Measurements from ENCODE around the gene WFDC9.

WFDC9 gene

GRCh38 chr20:45631184-45631583 lies at the start of gene WFDC9:
TSS of gene WFDC9 (minus strand) at chr20:45631284. CDS start at chr20:45610181, 21,103 bp downstream.
- no peaks in the 10 kb centered on the region for H3K9me2 ChIP-seq (replicated peaks; ENCODE audit: low read depth, low read length)
- H3K4me2 ChIP-seq (ENCODE audit: low read depth, low read length, poor library complexity, severe bottlenecking), result no peak within 1 kb of the TSS
- TF ChIP-seq, protein P1, sequence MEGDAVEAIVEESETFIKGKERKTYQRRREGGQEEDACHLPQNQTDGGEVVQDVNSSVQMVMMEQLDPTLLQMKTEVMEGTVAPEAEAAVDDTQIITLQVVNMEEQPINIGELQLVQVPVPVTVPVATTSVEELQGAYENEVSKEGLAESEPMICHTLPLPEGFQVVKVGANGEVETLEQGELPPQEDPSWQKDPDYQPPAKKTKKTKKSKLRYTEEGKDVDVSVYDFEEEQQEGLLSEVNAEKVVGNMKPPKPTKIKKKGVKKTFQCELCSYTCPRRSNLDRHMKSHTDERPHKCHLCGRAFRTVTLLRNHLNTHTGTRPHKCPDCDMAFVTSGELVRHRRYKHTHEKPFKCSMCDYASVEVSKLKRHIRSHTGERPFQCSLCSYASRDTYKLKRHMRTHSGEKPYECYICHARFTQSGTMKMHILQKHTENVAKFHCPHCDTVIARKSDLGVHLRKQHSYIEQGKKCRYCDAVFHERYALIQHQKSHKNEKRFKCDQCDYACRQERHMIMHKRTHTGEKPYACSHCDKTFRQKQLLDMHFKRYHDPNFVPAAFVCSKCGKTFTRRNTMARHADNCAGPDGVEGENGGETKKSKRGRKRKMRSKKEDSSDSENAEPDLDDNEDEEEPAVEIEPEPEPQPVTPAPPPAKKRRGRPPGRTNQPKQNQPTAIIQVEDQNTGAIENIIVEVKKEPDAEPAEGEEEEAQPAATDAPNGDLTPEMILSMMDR (conservative IDR thresholded peaks at IDR 0.05; ENCODE audit: low read length), result no peak
- no peak for TF ChIP-seq EZH2phosphoT487 (IDR thresholded peaks at IDR 0.05; ENCODE audit: borderline replicate concordance)

GRCh38 chr20:45679650-45680049 lies 48.6 kb upstream of the WFDC9 start:
- no peak overlapping the region for H3K4me3 ChIP-seq (ENCODE audit: low read length, poor library complexity, severe bottlenecking)
- no peaks in the 10 kb centered on the region for H3K4me1 ChIP-seq (ENCODE audit: insufficient read depth, low read length, poor library complexity, severe bottlenecking)
- TF ChIP-seq, protein P1 (conservative IDR thresholded peaks at IDR 0.05; ENCODE audit: low read length), result no peak
- H3K27me3 ChIP-seq (ENCODE audit: insufficient read depth, low read length, poor library complexity, severe bottlenecking), result no peaks in the 10 kb centered on the region
- H4K20me1 ChIP-seq (ENCODE audit: insufficient read depth, low read length, poor library complexity, severe bottlenecking), result no peaks in the 10 kb centered on the region
- H3K36me3 ChIP-seq (ENCODE audit: insufficient read depth, low read length), result no peaks in the 10 kb centered on the region
- H3K9ac ChIP-seq (ENCODE audit: low read depth, low read length, poor library complexity, severe bottlenecking), result no peak overlapping the region
- no peaks in the 10 kb centered on the region for H3K79me2 ChIP-seq (ENCODE audit: insufficient read depth, low read length)
- H3K9me3 ChIP-seq (ENCODE audit: insufficient read depth, low read depth, low read length), result peaks cover 14% of the 10 kb centered on the region
- no peak overlapping the region for H3K4me2 ChIP-seq (ENCODE audit: low read depth, low read length, poor library complexity, severe bottlenecking)
- H3K9me2 ChIP-seq (replicated peaks; ENCODE audit: low read depth, low read length), result no peaks in the 10 kb centered on the region
- no peaks in the 10 kb centered on the region for H3F3A ChIP-seq (ENCODE audit: low read depth)
- H2AFZ ChIP-seq (ENCODE audit: low read length), result no peak overlapping the region

More at GRCh38 chr20:45631184-45631583, at the start of gene WFDC9:
- Histone ChIP-seq H2AFZ (ENCODE audit: low read length) (no peak within 1 kb of the TSS), H3K9me3 (ENCODE audit: insufficient read depth, low read depth, low read length) (no peaks in the 10 kb centered on the region), H3K9ac (ENCODE audit: low read depth, low read length, poor library complexity, severe bottlenecking) (no peak within 1 kb of the TSS), H3K4me1 (ENCODE audit: insufficient read depth, low read length, poor library complexity, severe bottlenecking) (no peaks in the 10 kb centered on the region), H3K79me2 (ENCODE audit: insufficient read depth, low read length) (no peaks in the 10 kb centered on the region), H4K20me1 (ENCODE audit: insufficient read depth, low read length, poor library complexity, severe bottlenecking) (no peaks in the 10 kb centered on the region), H3K36me3 (ENCODE audit: insufficient read depth, low read length) (no peaks in the 10 kb centered on the region), H3K4me3 (ENCODE audit: low read length, poor library complexity, severe bottlenecking) (no peak within 1 kb of the TSS), H3K27me3 (ENCODE audit: insufficient read depth, low read length, poor library complexity, severe bottlenecking) (no peaks in the 10 kb centered on the region), H3F3A (ENCODE audit: low read depth) (no peaks in the 10 kb centered on the region)

DNA sequence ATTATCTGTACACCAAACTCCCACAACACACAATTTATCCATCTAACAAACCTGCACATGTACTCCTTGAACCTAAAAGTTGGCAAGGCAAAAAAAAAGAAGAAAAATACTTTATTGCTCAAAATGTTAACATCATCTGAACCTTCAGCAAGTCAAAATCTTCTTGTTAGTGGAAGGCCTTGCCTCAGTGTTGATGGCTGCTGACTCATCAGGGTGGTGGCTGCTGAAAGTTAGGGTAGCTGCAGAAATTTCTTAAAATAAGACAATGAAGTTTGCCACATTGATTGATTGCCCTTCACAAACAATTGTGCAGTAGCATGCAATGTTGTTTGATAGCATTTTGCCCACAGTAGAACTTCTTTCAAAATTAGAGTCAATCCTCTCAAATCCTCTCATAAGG lies 41.7 kb upstream of the WFDC9 start:
- TF ChIP-seq, protein P1 (conservative IDR thresholded peaks at IDR 0.05; ENCODE audit: low read length), result no peak
- no peak for TF ChIP-seq EZH2phosphoT487 (IDR thresholded peaks at IDR 0.05; ENCODE audit: borderline replicate concordance)
- no peak overlapping the region for H3K9ac ChIP-seq (ENCODE audit: low read depth, low read length, poor library complexity, severe bottlenecking)
- no peaks in the 10 kb centered on the region for H4K20me1 ChIP-seq (ENCODE audit: insufficient read depth, low read length, poor library complexity, severe bottlenecking)
- no peaks in the 10 kb centered on the region for H3K36me3 ChIP-seq (ENCODE audit: insufficient read depth, low read length)
- H3K4me2 ChIP-seq (ENCODE audit: low read depth, low read length, poor library complexity, severe bottlenecking), result no peak overlapping the region
- H3K4me3 ChIP-seq (ENCODE audit: low read length, poor library complexity, severe bottlenecking), result no peak overlapping the region
- 0 out of 2 replicates have a peak, but pooled peaks cover 4% of the 10 kb centered on the region for H3K9me3 ChIP-seq (ENCODE audit: insufficient read depth, low read depth, low read length)
- H3K27me3 ChIP-seq (ENCODE audit: insufficient read depth, low read length, poor library complexity, severe bottlenecking), result no peaks in the 10 kb centered on the region
- H3F3A ChIP-seq (ENCODE audit: low read depth), result no peaks in the 10 kb centered on the region
- H2AFZ ChIP-seq (ENCODE audit: low read length), result no peak overlapping the region
- no peaks in the 10 kb centered on the region for H3K4me1 ChIP-seq (ENCODE audit: insufficient read depth, low read length, poor library complexity, severe bottlenecking)
- no peaks in the 10 kb centered on the region for H3K9me2 ChIP-seq (replicated peaks; ENCODE audit: low read depth, low read length)
- no peaks in the 10 kb centered on the region for H3K79me2 ChIP-seq (ENCODE audit: insufficient read depth, low read length)
